Endothelial cell of umbilical vein (primary cell): Measurements from ENCODE around the gene TMEM250.

ENCODE experiments used
- CTCF ChIP-seq, 2 donors: IDR thresholded peaks; 1 replicate in 1 of 2; 2 replicates in 1 of 2; pipeline ENCODE4 v1.5.1; 2011; ENCODE audit warnings: low read length in 2 of 2, mild to moderate bottlenecking in 2 of 2, moderate library complexity in 2 of 2, control low read depth in 1 of 2, inconsistent platforms in 1 of 2, low read depth in 1 of 2; ENCODE audit not compliant: insufficient read depth in 1 of 2; ENCODE audit errors: extremely low read depth in 1 of 2
- EZH2 ChIP-seq: IDR thresholded peaks from 2 replicates; pipeline ENCODE4 v1.6.1; 2012; ENCODE audit warnings: borderline replicate concordance, low read depth, mild to moderate bottlenecking, moderate library complexity, low read length, inconsistent platforms; ENCODE audit not compliant: severe bottlenecking
- JUN ChIP-seq: IDR thresholded peaks from 2 replicates; pipeline ENCODE4 v1.6.1; 2011; ENCODE audit warnings: borderline replicate concordance, low read depth; ENCODE audit not compliant: insufficient read length, insufficient read depth
- MAX ChIP-seq: IDR thresholded peaks from 2 replicates; pipeline ENCODE4 v1.6.1; 2011; ENCODE audit not compliant: insufficient read depth, insufficient read length
- MYC ChIP-seq: IDR thresholded peaks from one replicate; pipeline ENCODE4 v1.6.1; 2011; ENCODE audit warnings: mild to moderate bottlenecking, low read depth, low read length
- POLR2A ChIP-seq: IDR thresholded peaks from 2 replicates; pipeline ENCODE4 v1.6.1; 2012; ENCODE audit warnings: low read depth, mild to moderate bottlenecking, control low read depth, low read length
- POLR2AphosphoS5 ChIP-seq: IDR thresholded peaks from 2 replicates; pipeline ENCODE4 v1.6.1; 2012; ENCODE audit warnings: low read depth, mild to moderate bottlenecking, control low read depth, low read length, moderate library complexity; ENCODE audit not compliant: insufficient read depth

GRCh38 chr9:136079211-136079915 lies 39.3 kb downstream of the TMEM250 start:
- TF ChIP-seq CTCF (IDR thresholded peaks at IDR 0.05; ENCODE audit: extremely low read depth in 1 of 2, insufficient read depth in 1 of 2, low read depth in 1 of 2, low read length in 2 of 2) (no peak), POLR2A (no peak), EZH2 (no peak), JUN (no peak), POLR2AphosphoS5 (no peak), MAX (no peak), MYC (no peak)
